Stimulated activated CD4-positive, alpha-beta T cell treated with anti-CD3 and anti-CD28 coated beads, TNF-alpha, amount 100 ng/mL, for 48 hours (primary cell): ENCODE measurements around the gene VASH1.
A peak's percentile ranks its signal among the peaks of the same experiment; 100 is the strongest.
"Not testable (repeated sequence)": the region's sequence is repeated elsewhere in the genome, so short reads cannot be mapped to it uniquely, and the experiment has no call there.

ENCODE experiments used
- DNase-seq, 3 donors: peaks; one replicate each; pipeline ENCODE4 v3.0.0-alpha.2; 2020; ENCODE audit warnings: low read depth in 3 of 3

The VASH1 gene

GRCh38 chr14:76761136-76761959, at the start of gene VASH1:
VASH1 (plus strand) TSS chr14:76761468; CDS start chr14:76762822, 1,354 bp downstream.
- peak; percentile 16 to 60 (median 21) for DNase-seq

- no peak for DNase-seq
Observed at GRCh38 chr14:76713121-76713520, 48.1 kb upstream of the VASH1 start.

GRCh38 chr14:76714470-76714869, 46.8 kb upstream of the VASH1 start:
- no peak for DNase-seq

GRCh38 chr14:76715101-76715500, 46.2 kb upstream of the VASH1 start:
- DNase-seq, result no peak

GRCh38 chr14:76715511-76716081, 45.7 kb upstream of the VASH1 start:
- DNase-seq, result no peak

- DNase-seq, result no peak
Observed at GRCh38 chr14:76716285-76716684, 45.0 kb upstream of the VASH1 start.

- no peak for DNase-seq
Observed at GRCh38 chr14:76717508-76718290, 43.6 kb upstream of the VASH1 start.

GRCh38 chr14:76718306-76719040, 42.8 kb upstream of the VASH1 start:
- DNase-seq, result no peak

GRCh38 chr14:76719666-76720065, 41.6 kb upstream of the VASH1 start:
- no peak for DNase-seq

GRCh38 chr14:76720382-76720813, 40.9 kb upstream of the VASH1 start:
- DNase-seq, result no peak

GRCh38 chr14:76721506-76721905, 39.8 kb upstream of the VASH1 start:
- not testable (repeated sequence) for DNase-seq

GRCh38 chr14:76724651-76725550, 36.4 kb upstream of the VASH1 start:
- no peak for DNase-seq

- DNase-seq, result no peak
Observed at GRCh38 chr14:76726551-76726970, 34.7 kb upstream of the VASH1 start.

GRCh38 chr14:76727384-76727783, 33.9 kb upstream of the VASH1 start:
- DNase-seq, result no peak

GRCh38 chr14:76727901-76728300, 33.4 kb upstream of the VASH1 start:
- no peak for DNase-seq

- DNase-seq, result no peak
Observed at GRCh38 chr14:76729258-76729657, 32.0 kb upstream of the VASH1 start.

- DNase-seq, result no peak
Observed at GRCh38 chr14:76729953-76730505, 31.2 kb upstream of the VASH1 start.

GRCh38 chr14:76734501-76734900, 26.8 kb upstream of the VASH1 start:
- not testable (repeated sequence) for DNase-seq

GRCh38 chr14:76736514-76736913, 24.8 kb upstream of the VASH1 start:
- no peak for DNase-seq

- no peak for DNase-seq
Observed at GRCh38 chr14:76741074-76741473, 20.2 kb upstream of the VASH1 start.
